ENCODE results near the gene CYP4A22.
"Not testable (repeated sequence)": the region's sequence is repeated elsewhere in the genome, so short reads cannot be mapped to it uniquely, and the experiment has no call there.

CYP4A22 gene

GRCh38 chr1:47188791-47189785 lies 51.8 kb downstream of the CYP4A22 start:
- H3K4me1 ChIP-seq (ENCODE audit: insufficient read depth, low read length) = peaks cover 7% of the 10 kb centered on the region
- H3K27ac ChIP-seq (ENCODE audit: low read length) = no peak overlapping the region
- H3K36me3 ChIP-seq (ENCODE audit: insufficient read depth, low read depth, low read length) = no peaks in the 10 kb centered on the region
- H3K9me3 ChIP-seq (ENCODE audit: insufficient read depth, low read depth, low read length) = no peaks in the 10 kb centered on the region
- H3K4me3 ChIP-seq (ENCODE audit: low read length) = no peak overlapping the region
- peaks cover 14% of the 10 kb centered on the region for H3K27me3 ChIP-seq (ENCODE audit: insufficient read depth, low read length)
- no peak overlapping the region for H3K9ac ChIP-seq (ENCODE audit: low read depth, low read length)

GRCh38 chr1:47189844-47190508 lies 52.7 kb downstream of the CYP4A22 start, which contains the start of gene PDZK1IP1:
Gene PDZK1IP1 (minus strand): TSS chr1:47190036. CDS start chr1:47189932, 104 bp downstream.
- Histone ChIP-seq H3K36me3 (ENCODE audit: insufficient read depth, low read depth, low read length) (no peaks in the 10 kb centered on the region), H3K4me3 (ENCODE audit: low read length) (no peak within 1 kb of the TSS), H3K9ac (ENCODE audit: low read depth, low read length) (no peak within 1 kb of the TSS; the same call in 1 of the 2 replicates), H3K27ac (ENCODE audit: low read length) (no peak within 1 kb of the TSS), H3K9me3 (ENCODE audit: insufficient read depth, low read depth, low read length) (no peaks in the 10 kb centered on the region), H3K27me3 (ENCODE audit: insufficient read depth, low read length) (peaks cover 23% of the 10 kb centered on the region), H3K4me1 (ENCODE audit: insufficient read depth, low read length) (peaks cover 7% of the 10 kb centered on the region)

- no peak overlapping the region for H3K4me3 ChIP-seq (ENCODE audit: low read length)
- H3K27ac ChIP-seq (ENCODE audit: low read length) = no peak overlapping the region
- no peaks in the 10 kb centered on the region for H3K9me3 ChIP-seq (ENCODE audit: insufficient read depth, low read depth, low read length)
- peaks cover 7% of the 10 kb centered on the region for H3K4me1 ChIP-seq (ENCODE audit: insufficient read depth, low read length)
- no peaks in the 10 kb centered on the region for H3K36me3 ChIP-seq (ENCODE audit: insufficient read depth, low read depth, low read length)
- peaks cover 27% of the 10 kb centered on the region for H3K27me3 ChIP-seq (ENCODE audit: insufficient read depth, low read length)
- no peak overlapping the region; the same call in 1 of the 2 replicates for H3K9ac ChIP-seq (ENCODE audit: low read depth, low read length)
Measured at GRCh38 chr1:47190509-47190855, 53.2 kb downstream of the CYP4A22 start.

- H3K27ac ChIP-seq (ENCODE audit: low read length) = no peak overlapping the region
- H3K9ac ChIP-seq (ENCODE audit: low read depth, low read length) = no peak overlapping the region
- no peaks in the 10 kb centered on the region for H3K9me3 ChIP-seq (ENCODE audit: insufficient read depth, low read depth, low read length)
- H3K4me1 ChIP-seq (ENCODE audit: insufficient read depth, low read length) = peaks cover 7% of the 10 kb centered on the region
- H3K27me3 ChIP-seq (ENCODE audit: insufficient read depth, low read length) = peaks cover 27% of the 10 kb centered on the region
- no peak overlapping the region for H3K4me3 ChIP-seq (ENCODE audit: low read length)
- H3K36me3 ChIP-seq (ENCODE audit: insufficient read depth, low read depth, low read length) = no peaks in the 10 kb centered on the region
Measured at GRCh38 chr1:47190857-47191256, 53.6 kb downstream of the CYP4A22 start.

GRCh38 chr1:47191940-47192457 lies 54.8 kb downstream of the CYP4A22 start:
- Histone ChIP-seq H3K9me3 (ENCODE audit: insufficient read depth, low read depth, low read length) (no peaks in the 10 kb centered on the region), H3K4me1 (ENCODE audit: insufficient read depth, low read length) (peaks cover 7% of the 10 kb centered on the region), H3K27me3 (ENCODE audit: insufficient read depth, low read length) (peaks cover 27% of the 10 kb centered on the region), H3K9ac (ENCODE audit: low read depth, low read length) (no peak overlapping the region), H3K36me3 (ENCODE audit: insufficient read depth, low read depth, low read length) (no peaks in the 10 kb centered on the region), H3K4me3 (ENCODE audit: low read length) (no peak overlapping the region), H3K27ac (ENCODE audit: low read length) (no peak overlapping the region)

- Histone ChIP-seq H3K27me3 (ENCODE audit: insufficient read depth, low read length) (peaks cover 27% of the 10 kb centered on the region), H3K36me3 (ENCODE audit: insufficient read depth, low read depth, low read length) (no peaks in the 10 kb centered on the region), H3K4me3 (ENCODE audit: low read length) (no peak overlapping the region), H3K27ac (ENCODE audit: low read length) (no peak overlapping the region), H3K9me3 (ENCODE audit: insufficient read depth, low read depth, low read length) (no peaks in the 10 kb centered on the region), H3K9ac (ENCODE audit: low read depth, low read length) (no peak overlapping the region), H3K4me1 (ENCODE audit: insufficient read depth, low read length) (peaks cover 7% of the 10 kb centered on the region)
Measured at GRCh38 chr1:47192458-47193384, 55.5 kb downstream of the CYP4A22 start.

- not testable (repeated sequence) for H3K27ac ChIP-seq (ENCODE audit: low read length); H3K9ac ChIP-seq (ENCODE audit: low read depth, low read length); H3K4me1 ChIP-seq (ENCODE audit: insufficient read depth, low read length); H3K9me3 ChIP-seq (ENCODE audit: insufficient read depth, low read depth, low read length); H3K36me3 ChIP-seq (ENCODE audit: insufficient read depth, low read depth, low read length); H3K4me3 ChIP-seq (ENCODE audit: low read length)
- H3K27me3 ChIP-seq (ENCODE audit: insufficient read depth, low read length) = peaks cover 34% of the 10 kb centered on the region
Measured at GRCh38 chr1:47193496-47193895, 56.3 kb downstream of the CYP4A22 start.

- Histone ChIP-seq H3K27ac (ENCODE audit: low read length) (no peak overlapping the region), H3K9ac (ENCODE audit: low read depth, low read length) (no peak overlapping the region), H3K4me3 (ENCODE audit: low read length) (no peak overlapping the region), H3K9me3 (ENCODE audit: insufficient read depth, low read depth, low read length) (no peaks in the 10 kb centered on the region), H3K36me3 (ENCODE audit: insufficient read depth, low read depth, low read length) (no peaks in the 10 kb centered on the region), H3K27me3 (ENCODE audit: insufficient read depth, low read length) (peaks cover 42% of the 10 kb centered on the region), H3K4me1 (ENCODE audit: insufficient read depth, low read length) (peaks cover 7% of the 10 kb centered on the region)
Measured at GRCh38 chr1:47194311-47194710, 57.1 kb downstream of the CYP4A22 start.

- not testable (repeated sequence) for H3K9me3 ChIP-seq (ENCODE audit: insufficient read depth, low read depth, low read length); H3K36me3 ChIP-seq (ENCODE audit: insufficient read depth, low read depth, low read length)
Measured at GRCh38 chr1:47195981-47196380, 58.7 kb downstream of the CYP4A22 start.

GRCh38 chr1:47196622-47197021 lies 59.4 kb downstream of the CYP4A22 start:
- H3K4me3 ChIP-seq (ENCODE audit: low read length) = no peak overlapping the region
- no peaks in the 10 kb centered on the region for H3K9me3 ChIP-seq (ENCODE audit: insufficient read depth, low read depth, low read length)
- H3K27me3 ChIP-seq (ENCODE audit: insufficient read depth, low read length) = peaks cover 43% of the 10 kb centered on the region
- H3K27ac ChIP-seq (ENCODE audit: low read length) = no peak overlapping the region
- H3K4me1 ChIP-seq (ENCODE audit: insufficient read depth, low read length) = peaks cover 5% of the 10 kb centered on the region
- H3K36me3 ChIP-seq (ENCODE audit: insufficient read depth, low read depth, low read length) = no peaks in the 10 kb centered on the region
- H3K9ac ChIP-seq (ENCODE audit: low read depth, low read length) = no peak overlapping the region

More at GRCh38 chr1:47195981-47196380, 58.7 kb downstream of the CYP4A22 start:
- H3K27ac ChIP-seq (ENCODE audit: low read length); H3K9ac ChIP-seq (ENCODE audit: low read depth, low read length); H3K4me3 ChIP-seq (ENCODE audit: low read length); H3K4me1 ChIP-seq (ENCODE audit: insufficient read depth, low read length): not testable (repeated sequence)
- peaks cover 42% of the 10 kb centered on the region for H3K27me3 ChIP-seq (ENCODE audit: insufficient read depth, low read length)

GRCh38 chr1:47198214-47198613 lies 61.0 kb downstream of the CYP4A22 start:
- no peak overlapping the region for H3K27ac ChIP-seq (ENCODE audit: low read length)
- no peaks in the 10 kb centered on the region for H3K9me3 ChIP-seq (ENCODE audit: insufficient read depth, low read depth, low read length)
- no peak overlapping the region for H3K9ac ChIP-seq (ENCODE audit: low read depth, low read length)
- H3K27me3 ChIP-seq (ENCODE audit: insufficient read depth, low read length) = peaks cover 39% of the 10 kb centered on the region
- no peaks in the 10 kb centered on the region for H3K4me1 ChIP-seq (ENCODE audit: insufficient read depth, low read length)
- H3K36me3 ChIP-seq (ENCODE audit: insufficient read depth, low read depth, low read length) = no peaks in the 10 kb centered on the region
- no peak overlapping the region for H3K4me3 ChIP-seq (ENCODE audit: low read length)
